ENCODE data around the gene AHNAK2.
"Not testable (repeated sequence)": the region's sequence is repeated elsewhere in the genome, so short reads cannot be mapped to it uniquely, and the experiment has no call there.

The AHNAK2 gene

DNA sequence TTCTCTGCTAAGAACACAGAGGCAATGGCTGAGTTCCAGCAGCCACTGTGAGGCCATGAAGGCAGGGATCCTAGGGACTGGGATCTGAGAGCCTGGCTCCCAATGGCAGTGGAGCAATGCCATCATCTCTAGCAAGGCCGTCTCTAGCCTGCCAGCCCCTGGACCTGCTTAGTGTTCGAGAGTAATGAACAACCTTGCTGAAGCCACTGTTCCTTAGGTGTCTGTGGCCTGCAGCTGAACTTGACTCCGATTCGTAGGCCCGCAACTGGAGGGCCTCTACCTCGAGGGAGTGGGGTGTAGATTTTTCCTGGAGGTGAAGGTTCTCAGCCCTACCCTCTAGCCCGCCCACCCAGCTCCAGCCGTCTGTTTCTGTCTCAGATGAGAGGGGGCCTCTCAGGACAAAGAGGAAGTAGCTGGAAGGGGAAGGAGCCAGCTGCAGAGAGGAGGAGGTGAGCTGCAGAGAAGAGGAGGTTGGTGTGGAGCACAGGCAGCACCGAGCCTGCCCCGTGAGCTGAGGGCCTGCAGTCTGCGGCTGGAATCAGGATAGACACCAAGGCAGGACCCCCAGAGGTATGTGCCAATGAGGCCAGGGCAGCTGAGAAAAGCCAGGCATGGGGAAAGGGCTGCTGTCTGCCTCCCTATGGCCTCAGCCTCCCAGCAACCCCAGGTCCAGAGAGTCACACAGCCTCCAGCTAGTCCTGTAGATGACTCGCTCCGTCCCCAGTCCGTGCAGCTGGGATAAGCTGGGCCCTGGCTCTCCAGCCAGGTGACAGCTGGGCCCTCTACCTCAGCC is 53.6 kb downstream of the AHNAK2 start, which contains the start of gene PLD4:
TSS of gene PLD4 (plus strand) at position 459 of the 793 bp plus-strand sequence. CDS start 2,262 bp downstream, outside the sequence.
- DNase-seq: no peak

DNA sequence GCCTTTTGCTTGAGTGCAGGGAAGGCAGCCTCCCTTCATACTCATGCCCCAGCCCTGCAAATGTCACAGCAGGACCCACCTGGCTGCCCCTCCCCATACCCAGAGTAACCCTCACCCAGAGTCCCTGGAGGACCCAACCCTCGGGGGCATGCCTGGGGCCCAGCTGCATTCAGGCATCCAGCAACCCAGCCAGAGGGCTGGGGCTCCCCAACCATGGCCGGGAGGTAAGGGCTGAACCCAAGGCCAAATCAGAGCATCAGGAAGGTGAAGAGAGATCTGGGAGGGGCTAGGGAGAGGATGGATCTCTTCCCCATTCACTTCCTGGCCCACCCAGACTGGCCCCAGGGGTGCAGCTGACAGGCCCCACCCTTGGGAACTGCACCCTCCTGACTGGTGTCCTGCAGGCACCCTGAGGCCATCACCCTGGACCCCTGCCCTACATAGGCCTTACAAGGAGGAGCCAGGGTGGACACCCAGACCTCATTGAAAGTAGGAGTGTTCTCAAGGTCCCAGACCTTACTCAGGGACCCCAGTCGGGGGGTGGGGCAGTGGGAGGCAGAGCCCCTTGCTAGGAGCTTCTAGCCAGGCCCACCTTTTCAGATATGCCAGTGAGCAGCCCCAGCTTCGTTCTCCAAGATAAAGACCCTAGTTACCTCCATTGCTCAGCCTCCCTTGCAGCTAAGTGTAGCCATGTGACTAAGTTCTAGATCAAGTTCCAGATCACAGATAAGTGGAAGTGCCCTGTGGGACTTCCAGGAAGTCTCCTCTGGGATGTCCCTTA is 54.3 kb downstream of the AHNAK2 start:
- DNase-seq: no peak

DNA sequence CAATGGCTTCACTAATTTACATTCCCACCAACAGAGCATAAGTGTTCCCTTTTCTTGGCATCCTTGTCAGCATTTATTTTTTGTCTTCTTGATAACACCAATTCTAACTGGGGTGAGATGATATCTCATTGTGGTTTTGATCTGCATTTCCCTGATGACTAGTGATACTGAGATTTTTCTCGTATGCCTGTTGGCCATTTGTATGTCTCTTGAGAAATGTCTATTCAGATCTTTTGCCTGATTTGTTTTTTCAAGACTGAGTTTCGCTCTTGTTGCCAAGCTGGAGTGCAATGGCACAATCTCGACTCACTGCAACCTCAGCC is 58.2 kb downstream of the AHNAK2 start:
- no peak for DNase-seq

DNA sequence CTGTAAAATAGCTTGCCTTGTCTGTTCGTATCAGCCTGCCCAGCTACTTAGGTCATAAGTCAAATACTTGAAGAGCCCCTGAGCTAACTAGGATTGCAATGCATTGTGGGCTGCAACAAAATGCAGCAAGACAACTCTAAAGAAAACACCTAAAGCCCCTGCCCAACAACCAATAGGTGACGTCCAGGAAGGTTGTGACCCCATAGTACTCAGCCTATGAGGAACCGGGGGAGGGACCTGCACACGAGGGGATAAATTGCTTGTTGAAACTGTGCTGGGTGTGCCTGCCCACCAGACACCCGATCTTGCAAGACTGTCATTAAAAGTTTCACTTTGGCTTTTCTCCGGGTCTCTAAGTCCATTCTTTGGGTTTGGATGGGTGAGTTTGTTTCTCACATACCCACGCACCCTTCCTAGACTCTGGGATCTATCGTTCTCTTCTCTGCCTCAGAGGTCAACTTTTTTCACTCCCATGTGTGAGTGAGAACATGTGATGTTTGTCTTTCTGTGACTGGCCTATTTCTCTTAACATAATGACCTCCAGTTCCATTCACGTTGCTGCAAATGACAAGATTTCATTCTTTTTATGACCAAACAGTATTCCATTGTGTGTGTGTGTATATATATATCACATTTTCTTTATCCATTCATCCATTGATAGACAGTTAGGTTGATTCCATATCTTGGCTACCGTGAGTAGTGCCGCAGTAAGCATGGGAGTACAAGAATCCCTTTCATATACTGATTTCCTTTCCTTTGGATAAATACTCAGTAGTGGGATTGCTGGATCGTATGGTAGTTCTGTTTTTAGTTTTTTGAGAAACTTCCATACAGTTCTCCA is 58.8 kb downstream of the AHNAK2 start:
- DNase-seq: not testable (repeated sequence)

DNA sequence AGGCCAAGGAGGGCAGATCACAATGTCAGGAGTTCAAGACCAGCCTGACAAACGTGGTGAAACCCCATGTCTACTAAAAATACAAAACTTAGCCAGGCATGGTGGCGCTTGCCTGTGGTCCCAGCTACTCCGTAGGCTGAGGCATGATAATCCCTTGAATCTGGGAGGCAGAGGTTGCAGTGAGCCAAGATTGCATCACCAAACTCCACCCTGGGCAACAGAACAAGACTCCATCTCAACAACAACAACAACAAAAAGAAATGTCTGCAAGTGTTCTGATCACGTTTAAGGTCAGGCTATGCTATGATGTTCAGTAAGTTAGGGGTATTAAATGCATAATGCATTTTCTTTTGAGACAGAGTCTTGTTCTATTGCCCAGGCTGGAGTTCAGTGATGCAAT is 60.2 kb downstream of the AHNAK2 start:
- DNase-seq: no peak

DNA sequence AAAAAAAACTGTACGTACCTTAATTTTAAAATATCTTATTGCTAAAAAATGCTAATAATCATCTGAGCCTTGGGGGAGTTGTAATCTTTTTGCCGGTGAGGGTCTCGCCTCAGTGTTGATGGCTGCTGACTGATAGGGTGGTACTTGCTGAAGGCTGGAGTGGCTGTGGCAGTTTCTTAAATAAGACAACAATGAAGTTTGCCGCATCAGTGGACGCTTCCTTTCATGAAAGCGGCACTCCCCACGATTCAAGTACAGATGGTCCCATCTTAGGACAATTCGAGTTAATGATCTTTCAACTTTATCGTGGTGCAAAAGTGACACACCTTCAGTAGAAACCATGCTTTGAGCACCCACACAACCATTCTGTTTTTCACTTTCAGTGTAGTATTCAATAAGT is 61.1 kb downstream of the AHNAK2 start:
- DNase-seq: no peak

DNA sequence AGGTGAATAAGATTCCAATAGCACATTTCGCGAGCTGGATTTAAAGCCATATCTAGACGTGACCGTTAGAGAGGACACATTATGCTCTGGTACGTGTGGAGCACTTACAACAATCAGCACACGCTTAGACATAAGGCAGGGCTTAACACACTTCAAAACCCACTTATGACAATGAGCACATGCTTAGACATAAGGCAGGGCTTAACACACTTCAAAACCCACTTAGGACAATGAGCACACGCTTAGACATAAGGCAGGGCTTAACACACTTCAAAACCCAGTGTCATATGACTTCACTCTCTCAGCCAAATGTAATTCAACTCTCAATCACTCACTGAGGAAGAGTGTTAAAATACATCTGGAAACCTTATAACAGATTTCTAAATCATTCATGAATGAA is 64.7 kb downstream of the AHNAK2 start:
- no peak for DNase-seq

DNA sequence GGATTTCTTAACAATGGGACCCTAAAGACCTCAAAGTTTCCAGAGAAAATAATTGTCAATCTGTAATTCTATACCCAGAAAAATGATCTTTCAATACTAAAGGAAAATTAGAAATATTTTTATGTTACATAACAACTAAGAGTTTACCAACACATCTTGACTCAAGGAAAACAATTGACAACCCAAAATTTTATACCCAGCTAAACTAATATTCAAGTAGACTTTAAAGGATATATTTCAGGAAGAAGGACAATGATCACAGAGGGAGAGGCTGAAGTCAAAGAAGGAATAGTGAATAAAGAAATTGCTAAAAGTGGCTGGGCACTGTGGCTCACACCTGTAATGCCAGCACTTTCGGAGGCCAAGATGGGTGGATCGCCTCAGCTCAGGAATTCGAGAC is 66.1 kb downstream of the AHNAK2 start:
- DNase-seq: no peak

DNA sequence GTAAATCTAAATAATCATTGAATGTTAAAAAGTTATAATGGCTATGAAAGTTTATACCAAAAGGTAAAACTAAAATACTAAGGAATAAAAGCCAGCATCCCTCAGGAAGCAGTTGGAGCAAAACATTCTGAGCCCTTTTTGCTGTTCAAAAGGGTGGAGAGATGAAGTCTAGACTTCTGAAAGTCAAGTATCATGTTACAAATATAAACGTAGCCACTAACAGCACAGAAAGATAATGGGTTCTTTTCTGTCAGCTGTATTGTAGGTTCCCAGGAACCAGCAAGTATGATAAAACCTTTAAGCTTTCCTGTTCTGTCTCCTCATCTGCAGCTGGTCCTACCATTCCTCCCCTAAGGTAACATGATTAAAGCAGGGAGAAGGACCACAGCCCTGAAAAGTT is 69.9 kb downstream of the AHNAK2 start:
- DNase-seq: no peak

DNA sequence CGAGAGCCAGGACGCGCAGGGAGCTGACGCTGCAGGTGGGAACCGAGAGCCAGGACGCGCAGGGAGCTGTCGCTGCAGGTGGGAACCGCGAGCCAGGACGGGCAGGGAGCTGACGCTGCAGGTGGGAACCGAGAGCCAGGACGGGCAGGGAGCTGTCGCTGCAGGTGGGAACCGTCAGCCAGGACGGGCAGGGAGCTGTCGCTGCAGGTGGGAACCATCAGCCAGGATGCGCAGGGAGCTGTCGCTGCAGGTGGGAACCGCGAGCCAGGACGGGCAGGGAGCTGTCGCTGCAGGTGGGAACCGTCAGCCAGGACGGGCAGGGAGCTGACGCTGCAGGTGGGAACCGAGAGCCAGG is 72.6 kb downstream of the AHNAK2 start:
- DNase-seq: not testable (repeated sequence)

DNA sequence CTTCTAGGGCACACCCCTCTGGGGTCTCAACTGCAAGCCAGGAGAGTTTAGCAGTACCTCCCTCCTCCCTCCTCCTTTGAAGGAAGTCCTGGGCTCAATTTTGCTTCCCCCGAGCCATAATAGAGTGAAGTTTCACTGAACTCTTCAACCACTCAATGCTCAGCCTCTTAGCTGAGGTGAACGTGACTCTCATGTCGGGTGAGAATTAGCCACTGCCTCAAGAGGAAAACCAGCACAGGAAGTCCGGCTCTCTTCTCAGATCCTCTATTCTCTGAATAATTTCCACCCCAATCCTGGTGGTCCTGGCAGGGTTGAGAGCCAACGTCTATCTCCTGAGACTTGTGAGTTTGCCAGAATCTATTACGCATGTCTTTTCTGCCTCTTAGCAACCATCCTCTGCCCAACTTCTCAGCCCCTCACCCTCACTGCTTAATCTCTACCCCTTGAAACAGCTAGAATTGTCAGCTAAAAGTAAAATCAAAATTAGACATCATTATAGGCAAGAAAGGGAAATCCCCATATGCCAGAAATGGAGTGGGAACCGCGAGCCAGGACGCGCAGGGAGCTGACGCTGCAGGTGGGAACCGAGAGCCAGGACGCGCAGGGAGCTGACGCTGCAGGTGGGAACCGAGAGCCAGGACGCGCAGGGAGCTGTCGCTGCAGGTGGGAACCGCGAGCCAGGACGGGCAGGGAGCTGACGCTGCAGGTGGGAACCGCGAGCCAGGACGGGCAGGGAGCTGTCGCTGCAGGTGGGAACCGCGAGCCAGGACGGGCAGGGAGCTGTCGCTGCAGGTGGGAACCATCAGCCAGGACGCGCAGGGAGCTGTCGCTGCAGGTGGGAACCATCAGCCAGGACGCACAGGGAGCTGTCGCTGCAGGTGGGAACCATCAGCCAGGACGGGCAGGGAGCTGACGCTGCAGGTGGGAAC is 73.3 kb downstream of the AHNAK2 start:
- DNase-seq: not testable (repeated sequence)

DNA sequence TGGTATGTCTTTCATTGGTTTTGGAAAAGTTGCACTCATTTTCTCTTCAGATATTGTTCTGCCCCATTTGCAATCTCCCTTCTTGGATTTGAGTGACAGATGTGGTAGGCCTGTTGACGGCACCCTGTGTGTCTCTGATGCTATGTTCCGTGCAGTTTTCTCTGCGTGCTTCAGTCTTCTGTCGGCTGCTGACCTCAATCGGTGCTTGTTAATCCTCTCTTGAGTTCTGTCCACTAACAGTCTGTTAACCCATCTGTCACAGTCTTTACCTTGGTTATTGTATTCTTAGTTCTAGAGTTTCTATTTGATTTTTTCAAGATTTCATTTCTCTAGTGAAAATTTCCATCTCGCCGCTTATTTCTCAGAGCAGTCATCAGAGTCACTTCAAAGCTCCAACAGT is 74.2 kb downstream of the AHNAK2 start:
- DNase-seq: no peak

DNA sequence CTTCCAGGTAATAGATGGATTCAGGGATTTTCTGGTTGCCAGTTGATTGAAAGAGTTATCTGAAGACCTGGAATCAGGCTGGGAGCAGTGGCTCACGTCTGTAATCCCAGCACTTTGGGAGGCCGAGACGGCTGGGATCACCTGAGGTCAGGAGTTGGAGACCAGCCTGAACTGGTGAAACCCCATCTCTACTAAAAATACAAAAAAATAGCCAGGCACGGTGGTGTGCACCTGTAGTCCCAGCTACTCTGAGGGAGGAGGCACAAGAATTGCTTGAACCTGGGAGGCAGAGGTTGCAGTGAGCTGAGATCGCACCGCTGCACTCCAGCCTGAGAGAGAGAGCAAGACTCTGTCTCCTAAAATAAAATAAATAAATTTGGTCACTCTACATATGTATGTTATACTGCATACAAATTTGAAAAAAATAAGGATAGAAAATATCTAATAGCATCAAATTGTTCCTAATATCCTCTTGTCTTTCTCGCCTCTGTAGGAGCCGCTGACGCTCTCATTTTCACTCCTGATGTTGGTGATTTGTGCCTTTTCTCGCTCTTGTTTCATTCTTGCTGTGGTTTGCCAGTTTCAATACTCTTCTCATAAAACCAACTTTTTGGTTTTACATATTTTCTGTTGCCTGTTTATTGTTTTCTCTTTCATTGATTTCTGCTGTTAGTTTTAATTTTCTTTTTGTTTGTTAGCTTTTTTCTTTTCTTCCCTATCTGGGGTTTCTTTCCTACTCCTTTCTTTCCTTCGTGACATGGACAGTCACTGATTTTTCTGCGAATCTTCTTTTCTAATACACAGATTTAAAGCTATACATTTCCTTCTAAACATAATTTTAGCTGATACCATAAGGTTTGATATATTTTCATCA is 77.3 kb downstream of the AHNAK2 start:
- DNase-seq: no peak

DNA sequence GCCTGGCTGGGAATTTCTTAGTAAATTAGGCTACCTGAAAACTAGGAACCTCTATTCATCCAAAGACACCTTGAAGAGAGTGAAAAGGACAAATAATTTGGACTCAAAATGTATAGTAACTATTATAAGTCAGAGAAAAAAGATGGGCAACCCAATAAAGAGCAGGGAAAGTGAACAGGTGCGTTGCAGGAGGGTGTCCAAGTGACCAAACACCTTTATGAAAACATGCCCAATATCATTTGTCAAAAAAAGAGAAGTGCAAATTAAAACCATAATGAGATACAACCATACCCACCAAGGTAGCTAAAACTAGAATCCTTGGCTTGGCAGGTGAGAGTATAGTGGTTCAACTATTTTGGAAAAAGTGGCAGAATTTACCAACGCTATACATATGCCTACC is 78.4 kb downstream of the AHNAK2 start:
- DNase-seq: no peak

DNA sequence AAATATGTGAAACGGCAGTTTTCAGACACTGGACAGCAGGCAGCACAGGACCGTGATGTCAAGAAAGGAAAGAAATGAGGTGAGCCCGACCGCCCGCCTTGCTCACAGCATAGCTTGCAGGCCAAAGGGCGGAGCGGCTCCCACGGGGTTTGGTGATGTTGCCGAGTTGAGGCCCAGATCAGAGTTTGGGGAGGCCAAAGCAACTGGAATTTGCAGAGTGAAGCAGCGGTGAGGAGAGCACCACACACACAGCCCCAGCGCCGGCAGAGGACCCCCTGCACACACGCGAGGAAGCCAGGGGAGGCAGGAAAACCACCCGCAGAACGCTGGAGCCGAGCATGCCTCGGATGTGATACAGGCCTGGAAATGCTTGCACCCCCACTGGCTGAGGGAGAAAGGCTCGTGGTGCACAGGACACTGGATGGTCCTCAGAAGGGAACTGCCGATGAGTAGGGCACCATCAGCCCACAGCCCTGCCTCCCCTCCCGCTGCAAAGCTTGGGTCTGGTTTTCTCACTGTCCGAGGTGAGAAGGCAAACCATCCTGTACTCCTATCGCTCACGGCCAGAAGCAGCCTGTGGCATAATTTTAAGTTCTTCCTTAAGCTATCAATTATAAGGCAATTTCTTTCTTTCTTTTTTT is 79.2 kb downstream of the AHNAK2 start:
- DNase-seq: no peak

DNA sequence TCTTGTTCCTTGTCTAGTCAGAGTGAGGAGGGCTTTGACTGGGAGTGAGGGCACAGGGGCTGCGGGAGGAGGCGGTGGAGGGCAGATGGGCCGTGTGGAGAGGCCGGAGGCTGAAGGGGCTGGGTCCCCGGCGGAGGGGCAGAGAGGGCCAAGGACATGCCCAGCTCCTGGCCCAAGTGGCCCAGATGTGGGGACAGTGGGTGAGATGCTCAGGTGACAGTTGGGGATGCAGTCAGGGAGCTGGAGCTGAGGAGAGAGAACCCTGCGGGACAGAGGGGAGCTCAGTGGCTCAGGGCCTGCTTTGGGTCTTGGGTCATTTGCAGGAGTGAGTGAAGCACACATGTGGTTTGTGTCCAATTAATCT is 80.0 kb downstream of the AHNAK2 start:
- no peak for DNase-seq

DNA sequence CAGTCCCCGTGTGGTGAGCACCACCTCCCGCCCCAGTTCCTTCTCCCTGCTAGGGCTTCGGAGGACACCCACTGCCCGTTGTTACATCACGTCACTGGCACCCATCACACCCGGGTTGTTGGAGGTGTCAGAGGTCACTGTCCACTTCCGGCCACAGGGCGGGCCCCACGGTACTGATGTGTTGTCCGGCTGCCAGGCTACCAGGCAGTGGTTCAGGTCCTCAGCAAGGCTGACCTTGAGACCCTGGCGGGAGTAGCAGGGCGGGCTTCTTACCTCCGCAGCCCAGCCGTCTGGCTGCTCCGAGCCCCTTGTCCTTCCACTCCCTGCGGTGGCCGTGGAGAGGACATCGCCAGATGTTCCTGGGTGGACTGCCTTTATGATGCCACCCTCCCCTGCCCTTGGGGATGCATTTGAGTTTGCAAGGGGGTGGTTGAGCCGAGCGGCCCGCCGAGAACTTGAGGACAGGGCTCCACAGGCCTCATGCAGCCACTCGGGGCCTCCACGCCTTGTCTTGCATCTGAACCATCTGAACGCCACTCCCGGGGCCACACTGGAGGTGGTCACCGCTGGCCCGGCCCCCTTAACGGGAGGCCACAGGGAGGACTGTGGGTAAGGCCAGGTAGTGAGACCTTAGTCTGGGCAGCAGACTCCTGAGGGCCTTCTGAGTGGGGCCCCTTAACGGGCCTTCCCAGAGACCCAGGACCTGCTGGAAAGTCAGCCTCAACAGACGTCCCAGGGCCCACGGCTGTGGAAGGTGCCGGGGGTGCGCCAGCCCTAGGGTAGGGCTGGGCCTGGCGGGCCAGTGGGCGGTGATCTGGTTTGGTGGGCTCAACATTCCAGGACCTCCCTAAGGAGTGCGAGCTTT is 80.6 kb downstream of the AHNAK2 start:
- no peak for DNase-seq

DNA sequence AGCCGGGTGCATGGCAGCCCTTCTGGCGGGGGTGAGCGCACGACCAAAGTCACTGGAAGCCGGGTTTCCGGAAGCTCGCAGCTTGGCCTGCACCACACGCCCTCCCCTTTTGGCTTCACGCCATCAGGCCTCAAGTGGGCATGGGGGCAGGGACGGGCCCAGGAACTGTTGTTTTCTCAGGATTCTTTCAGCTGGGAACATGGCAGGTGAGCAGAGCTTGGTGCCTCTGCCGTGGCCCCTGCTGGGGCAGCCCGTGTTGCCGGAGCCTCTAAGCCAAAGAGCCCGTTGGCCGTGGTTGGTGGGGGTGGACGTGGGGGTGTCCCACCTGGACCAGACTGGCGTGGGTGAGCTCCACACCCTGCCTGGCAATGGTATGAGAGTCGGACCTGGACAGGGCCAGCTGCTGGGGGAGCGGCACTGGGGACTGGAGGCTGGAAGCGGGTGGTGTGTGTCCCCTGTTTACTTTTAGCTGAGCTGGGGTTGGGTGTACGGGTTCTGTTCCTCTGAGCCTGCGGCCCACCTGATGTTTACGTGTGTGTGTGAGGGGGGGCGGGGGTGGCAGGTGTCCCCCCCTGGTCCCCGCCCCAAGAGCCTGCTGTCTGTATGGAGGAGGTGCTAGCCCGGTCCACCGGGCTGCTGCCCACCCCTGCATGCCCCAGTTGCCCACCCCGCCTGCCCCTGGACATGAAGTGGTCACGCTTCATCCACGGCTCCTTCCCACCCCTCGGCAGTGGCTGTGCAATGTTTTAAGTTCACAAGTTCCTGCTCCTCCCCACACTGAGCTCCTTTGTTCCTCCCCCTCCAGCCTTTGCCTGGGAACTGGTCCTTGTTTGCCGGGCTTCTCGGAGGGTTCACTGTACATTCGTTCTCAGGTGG is 82.2 kb downstream of the AHNAK2 start:
- DNase-seq: no peak

Measured in CD4-positive, alpha-beta T cell treated with Interleukin-17A for 4 hours (primary cell).